T47D (cell line): Measurements from ENCODE around the gene TJP3.
"Not testable (repeated sequence)": the region's sequence is repeated elsewhere in the genome, so short reads cannot be mapped to it uniquely, and the experiment has no call there.

Experiments used
- DNase-seq, 2 experiments: peaks; one replicate each; pipeline versions ENCODE4 v3.0.0 to v3.0.0-alpha.2; 2011 to 2012; ENCODE audit warnings: low read depth in 1 of 2, low spot score in 1 of 2
- JUND ChIP-seq: IDR thresholded peaks from 2 replicates; pipeline ENCODE4 v1.6.1; 2012; ENCODE audit warnings: low read depth
- in situ Hi-C: cut with HindIII; loops from 2 replicates; pipeline ENCODE4 v1.10.0; 2016; ENCODE audit warnings: low sequenced_read_pairs, low pct_unique_long_range_greater_than_20kb

The TJP3 gene, protein sequence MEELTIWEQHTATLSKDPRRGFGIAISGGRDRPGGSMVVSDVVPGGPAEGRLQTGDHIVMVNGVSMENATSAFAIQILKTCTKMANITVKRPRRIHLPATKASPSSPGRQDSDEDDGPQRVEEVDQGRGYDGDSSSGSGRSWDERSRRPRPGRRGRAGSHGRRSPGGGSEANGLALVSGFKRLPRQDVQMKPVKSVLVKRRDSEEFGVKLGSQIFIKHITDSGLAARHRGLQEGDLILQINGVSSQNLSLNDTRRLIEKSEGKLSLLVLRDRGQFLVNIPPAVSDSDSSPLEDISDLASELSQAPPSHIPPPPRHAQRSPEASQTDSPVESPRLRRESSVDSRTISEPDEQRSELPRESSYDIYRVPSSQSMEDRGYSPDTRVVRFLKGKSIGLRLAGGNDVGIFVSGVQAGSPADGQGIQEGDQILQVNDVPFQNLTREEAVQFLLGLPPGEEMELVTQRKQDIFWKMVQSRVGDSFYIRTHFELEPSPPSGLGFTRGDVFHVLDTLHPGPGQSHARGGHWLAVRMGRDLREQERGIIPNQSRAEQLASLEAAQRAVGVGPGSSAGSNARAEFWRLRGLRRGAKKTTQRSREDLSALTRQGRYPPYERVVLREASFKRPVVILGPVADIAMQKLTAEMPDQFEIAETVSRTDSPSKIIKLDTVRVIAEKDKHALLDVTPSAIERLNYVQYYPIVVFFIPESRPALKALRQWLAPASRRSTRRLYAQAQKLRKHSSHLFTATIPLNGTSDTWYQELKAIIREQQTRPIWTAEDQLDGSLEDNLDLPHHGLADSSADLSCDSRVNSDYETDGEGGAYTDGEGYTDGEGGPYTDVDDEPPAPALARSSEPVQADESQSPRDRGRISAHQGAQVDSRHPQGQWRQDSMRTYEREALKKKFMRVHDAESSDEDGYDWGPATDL

DNA sequence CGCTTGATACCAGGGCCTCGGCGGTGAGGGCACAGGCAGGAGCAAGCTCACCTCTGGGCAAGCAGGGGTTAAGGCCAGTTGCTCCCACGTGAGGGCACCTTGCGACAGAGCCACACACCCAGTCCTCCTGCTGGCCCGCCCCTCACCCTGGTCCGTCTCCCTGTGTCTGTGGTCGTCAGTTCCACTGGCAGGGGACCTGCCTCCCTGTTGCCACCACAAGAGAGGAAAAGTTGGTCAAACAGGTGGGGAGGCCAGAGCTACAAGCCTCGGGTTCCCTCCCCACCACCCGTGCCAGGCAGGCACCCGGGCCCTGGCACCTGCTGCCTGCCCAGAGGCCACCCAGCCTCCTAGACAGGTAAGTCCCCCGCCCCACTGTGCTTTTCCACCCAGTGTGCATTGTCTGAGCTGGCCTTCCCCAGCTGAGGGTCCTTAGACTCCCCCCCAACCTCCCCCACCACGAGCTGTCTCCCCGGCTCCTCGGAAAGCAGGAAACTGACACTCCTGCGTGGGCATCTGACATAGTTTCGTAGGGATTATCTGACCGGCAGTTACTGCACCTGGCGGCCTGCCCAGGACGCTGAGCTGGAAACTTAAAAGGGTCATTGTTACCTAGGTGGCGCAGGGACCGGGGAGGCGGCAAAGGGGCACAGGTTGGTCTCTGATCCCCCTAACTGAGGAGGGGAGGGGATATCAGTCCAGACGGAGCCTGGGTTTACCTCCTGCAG lies at the start of gene TJP3:
Gene TJP3, plus strand, starts transcription at position 178 of the 725 bp plus-strand sequence. CDS start 20,049 bp downstream, outside the sequence.
- peak; percentile 69 to 86 for DNase-seq
- in situ Hi-C loops: no loop called here
- TF ChIP-seq JUND: no peak

DNA sequence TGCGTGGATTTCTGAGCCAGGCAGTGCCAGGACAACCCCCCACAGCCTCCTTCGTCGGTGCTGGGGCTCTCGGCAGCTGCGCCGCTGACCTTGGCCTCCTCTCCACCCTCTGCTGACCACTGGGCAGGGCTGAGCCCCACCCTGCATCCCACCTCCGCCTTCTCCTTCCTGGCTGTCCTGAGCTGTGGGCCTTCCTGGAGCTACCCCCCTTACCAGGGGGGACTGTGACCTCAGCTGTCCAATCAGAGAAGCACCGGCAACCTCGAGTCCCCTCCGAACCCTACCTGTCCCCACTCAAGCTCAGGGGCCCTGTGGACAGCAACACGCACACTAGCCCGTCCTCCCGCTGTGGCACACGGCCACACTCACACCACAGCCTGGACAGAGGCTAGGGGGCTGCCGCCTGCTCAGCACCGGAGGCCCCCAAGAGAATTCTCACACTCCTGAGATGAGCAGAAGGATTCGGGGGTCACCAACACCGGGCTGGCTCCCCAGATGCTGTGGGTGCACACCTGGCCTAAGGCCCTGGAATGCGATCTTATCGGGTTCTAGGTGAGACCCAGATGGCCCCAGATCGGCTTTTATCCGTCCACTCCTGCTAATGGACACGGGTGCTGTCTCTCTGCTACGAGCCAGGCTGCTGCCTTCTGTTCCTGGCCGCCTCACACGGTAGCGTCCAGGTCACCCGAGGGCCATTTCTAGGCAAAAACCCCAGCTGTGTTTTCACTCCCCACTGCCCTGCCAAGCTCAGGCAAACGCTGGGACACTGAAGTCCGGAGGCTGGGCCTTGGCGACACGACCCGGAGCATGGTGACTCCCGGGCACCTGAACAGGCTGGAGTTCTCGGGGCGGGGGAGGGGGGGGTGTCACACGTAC lies 49.1 kb upstream of the TJP3 start:
- no peak for DNase-seq
- TF ChIP-seq JUND: no peak
- in situ Hi-C loops: no loop called here

DNA sequence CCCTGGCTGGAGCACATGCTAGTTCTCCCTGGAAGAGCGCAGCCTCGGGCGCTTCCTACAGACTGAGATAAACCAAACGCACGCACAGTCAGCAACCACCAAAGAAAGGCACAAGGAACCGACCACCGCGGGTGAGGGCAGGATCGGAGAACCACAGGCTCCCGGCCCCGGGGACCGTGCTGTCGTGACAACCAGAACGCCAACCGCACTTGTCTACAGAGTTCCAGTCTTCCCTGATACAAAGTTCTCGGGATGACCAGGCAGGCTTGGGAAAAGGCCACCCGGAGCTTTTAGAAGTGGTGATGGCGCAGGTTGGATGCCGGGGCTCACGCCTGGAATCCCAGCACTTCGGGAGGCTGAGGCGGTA lies 48.5 kb upstream of the TJP3 start:
- DNase-seq: no peak
- TF ChIP-seq JUND: no peak
- in situ Hi-C loops: no loop called here

DNA sequence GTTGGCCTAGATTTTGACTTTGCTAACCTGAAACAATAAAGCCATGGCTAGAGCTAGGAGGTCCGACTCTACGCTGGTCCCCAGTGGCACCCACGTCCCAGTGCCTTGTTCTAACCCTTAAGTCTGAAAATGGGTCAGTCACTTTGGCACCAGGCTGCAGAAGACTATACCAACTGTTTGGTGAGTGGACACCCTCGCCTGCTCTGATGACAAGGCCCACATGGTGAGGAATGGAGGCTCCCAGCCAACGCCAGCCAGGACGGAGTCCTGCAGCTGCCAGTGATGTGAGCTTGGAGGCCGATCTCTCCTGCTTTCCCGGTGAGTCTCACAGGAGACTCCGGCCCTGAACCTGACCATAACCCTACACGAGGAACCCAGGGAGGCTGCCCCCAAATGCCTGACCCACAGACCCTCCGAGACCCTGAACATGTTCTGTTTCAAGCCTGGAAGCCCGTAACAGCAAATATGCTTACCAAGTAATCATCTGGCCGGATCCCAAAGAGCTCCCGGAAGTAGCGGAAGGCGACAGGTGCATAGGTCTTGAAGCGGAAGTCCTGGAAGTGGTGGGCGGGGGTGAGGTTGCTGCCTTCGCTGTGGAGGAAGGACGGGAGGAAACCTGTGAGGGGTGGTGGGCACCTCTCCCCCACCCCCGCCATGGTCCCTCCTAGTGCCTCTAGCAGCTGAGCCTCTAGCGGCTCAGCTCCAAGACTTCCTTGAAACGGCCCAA lies 47.5 kb upstream of the TJP3 start:
- in situ Hi-C loops: no loop called here
- no peak for TF ChIP-seq JUND
- no peak for DNase-seq

DNA sequence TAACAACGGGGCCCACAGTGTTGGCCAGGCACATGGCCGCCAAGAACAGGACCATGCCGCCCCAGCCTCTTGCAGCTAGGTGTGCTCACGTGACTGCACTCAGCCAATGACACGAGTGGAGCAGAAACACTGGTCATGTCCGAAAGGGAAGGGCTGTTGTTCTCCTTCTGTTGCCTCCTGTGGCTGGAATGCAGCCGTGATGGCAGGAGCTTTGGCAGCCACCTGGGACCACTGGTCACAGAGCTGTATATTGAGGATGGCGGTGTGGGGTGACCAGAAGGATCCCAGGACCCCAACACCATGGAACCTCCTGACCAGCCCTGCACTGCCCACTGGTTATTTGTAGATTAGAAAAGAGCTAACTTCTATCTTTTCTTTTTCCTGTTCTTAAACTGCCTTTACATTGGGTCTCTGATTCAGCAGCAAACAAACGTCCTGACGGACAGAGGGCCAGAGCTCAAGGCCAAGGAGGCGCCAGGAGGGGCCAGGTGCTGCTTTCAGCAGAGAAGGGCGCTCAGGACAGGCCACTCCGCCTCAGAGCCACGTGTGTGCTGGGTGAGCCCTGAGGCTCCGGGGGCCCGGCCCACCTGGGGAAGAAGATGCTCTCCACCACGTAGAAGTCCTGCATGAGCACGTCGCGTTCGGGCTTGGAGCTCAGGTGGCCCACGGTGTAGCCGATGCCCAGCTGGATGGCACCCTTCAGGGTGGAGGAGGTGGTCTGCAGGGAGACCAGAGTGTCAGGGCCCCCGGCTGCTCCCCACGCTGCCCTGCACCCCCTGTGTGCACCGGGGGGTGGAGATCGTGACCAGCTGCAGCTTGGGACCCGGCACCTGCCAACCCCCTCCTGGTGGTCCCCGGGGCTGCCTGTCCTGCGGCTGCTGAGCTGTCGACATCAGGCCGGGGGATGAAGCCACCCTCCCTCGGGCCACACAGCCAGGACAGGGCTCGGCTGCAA lies 46.6 kb upstream of the TJP3 start:
- no peak for DNase-seq
- in situ Hi-C loops: no loop called here
- TF ChIP-seq JUND: no peak

DNA sequence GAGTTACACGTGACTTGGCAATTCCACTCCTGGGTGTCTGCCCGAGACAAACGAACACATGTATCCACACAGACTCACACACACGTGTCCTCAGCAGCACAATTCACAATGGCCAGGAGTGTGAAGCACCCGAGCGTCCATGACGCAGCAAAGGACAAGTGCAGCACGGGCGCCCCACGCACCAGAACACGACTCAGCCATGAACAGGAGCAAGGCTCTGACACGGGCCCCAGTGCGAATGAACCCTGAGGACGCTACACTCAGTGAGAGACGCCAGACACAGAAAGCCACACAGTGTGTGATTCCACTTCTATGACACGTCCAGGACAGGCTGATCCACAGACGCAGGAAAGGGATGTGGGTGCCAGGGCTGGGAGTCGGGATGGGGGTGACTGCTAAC lies 44.3 kb upstream of the TJP3 start:
- DNase-seq: no peak
- in situ Hi-C loops: no loop called here
- TF ChIP-seq JUND: no peak

DNA sequence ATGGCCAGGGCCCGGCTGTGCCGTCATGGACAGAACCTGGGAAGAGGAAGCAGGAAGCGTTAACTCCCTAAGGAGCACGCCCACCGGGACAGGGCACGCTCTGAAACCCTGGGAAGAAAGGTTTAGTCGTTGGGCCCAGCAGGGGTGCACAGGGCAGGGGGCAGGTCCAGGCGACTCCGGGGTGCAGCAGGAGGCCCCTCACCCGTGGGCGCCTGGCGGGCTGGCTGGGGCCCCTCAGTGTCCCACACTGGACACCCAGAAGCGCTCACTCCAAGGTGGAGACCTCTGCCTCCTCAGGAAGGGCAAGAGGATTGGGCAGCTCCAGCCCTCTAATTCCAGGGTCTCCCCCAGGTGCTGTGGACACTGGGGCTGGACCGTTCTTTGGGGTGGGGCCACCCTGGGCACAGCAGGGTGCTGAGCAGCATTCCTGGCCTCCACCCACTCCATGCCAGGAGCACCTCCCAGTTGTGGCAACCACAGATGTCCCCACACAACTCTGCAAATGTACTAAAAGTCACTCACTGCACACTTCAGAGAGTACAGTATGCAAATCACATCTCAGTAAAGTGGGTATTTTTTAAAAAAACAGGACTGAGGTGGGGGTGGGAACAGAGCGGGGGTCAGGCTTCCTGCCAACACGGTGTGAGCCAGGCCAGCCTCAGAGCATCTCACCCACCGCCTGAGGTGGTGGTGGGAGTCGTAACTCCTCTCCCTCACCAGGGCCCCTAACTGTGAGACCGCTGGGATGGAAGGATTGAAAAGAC lies 43.1 kb upstream of the TJP3 start:
- DNase-seq: no peak
- no peak for TF ChIP-seq JUND
- in situ Hi-C loops: no loop called here

DNA sequence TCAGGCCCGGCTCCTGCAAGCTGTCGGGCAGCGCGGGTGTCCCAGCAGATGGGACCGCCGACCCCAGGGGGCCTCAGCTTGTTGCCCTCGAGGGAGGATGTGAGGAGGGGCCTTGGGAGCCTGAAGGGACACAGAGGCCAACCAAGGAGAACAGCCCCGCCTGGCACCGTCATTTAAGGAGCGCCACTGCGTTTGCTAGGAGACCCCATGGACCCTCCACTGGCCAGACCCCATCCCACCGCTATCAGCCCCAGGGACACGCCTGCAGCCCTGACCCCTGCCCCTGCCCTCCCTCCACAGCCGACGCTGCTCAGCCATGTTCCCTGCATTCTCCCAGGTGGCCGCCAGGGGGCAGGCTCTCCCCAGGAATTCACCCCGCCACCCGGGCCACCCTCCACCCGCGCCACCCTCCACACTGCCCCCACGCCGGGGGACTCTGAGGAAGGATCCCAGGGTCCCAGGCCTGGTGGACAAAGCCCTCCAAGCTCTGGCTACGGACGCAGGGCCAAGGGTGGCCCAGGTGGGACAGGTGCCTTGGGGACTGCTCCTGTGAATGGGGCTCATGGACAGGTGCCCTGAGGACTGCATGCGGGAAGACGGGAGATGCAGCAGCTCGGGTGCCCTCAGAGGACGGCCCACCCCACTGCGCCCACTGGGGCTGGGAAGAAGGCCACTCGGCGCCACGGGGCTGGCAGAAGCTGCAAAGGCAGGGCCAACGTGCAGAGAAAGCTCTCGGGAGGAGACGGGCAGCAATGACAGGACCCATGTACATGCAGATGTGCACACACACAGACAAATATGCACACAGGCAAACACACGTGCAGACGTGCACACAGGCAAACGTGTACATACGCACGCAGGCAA lies 42.3 kb upstream of the TJP3 start:
- in situ Hi-C loops: no loop called here
- no peak for TF ChIP-seq JUND
- DNase-seq: peak; percentile 23 to 80

DNA sequence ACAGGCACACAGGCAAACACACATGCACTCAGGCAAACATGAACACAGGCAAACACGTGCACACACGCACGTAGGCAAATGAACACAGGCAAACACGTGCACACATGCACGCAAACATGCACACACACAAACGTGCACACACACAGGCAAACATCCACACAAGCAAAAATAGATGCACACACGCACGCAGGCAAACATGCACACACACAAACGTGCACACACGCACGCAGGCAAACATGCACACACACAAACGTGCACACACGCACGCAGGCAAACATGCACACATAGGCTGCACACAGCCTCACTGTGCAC lies 41.7 kb upstream of the TJP3 start:
- DNase-seq, in situ Hi-C loops: not testable (repeated sequence)
